GM19328 (cell line): Measurements from ENCODE around the gene GARIN5B.

Experiments used
- ATAC-seq: cut with Tn5 transposase; IDR thresholded peaks from one replicate; pipeline ENCODE4 v1.9.1; 2021; ENCODE audit warnings: mild to moderate bottlenecking, moderate library complexity; ENCODE audit not compliant: unreplicated experiment

The GARIN5B gene

GRCh38 chr19:55325172-55325571 is 37.9 kb downstream of the GARIN5B start, which contains the start of gene TMEM150B:
Gene TMEM150B (minus strand): TSS chr19:55325341. CDS start chr19:55321036, 4,305 bp downstream.
- no peak for ATAC-seq

GRCh38 chr19:55324662-55325061 is 38.4 kb downstream of the GARIN5B start:
- no peak for ATAC-seq

GRCh38 chr19:55322204-55322885 is 40.7 kb downstream of the GARIN5B start:
- ATAC-seq, result no peak

- no peak for ATAC-seq
Observed at GRCh38 chr19:55321466-55322137, 41.5 kb downstream of the GARIN5B start.

- ATAC-seq, result no peak
Observed at GRCh38 chr19:55320844-55321419, 42.1 kb downstream of the GARIN5B start.

- no peak for ATAC-seq
Observed at GRCh38 chr19:55319785-55320184, 43.3 kb downstream of the GARIN5B start.

- no peak for ATAC-seq
Observed at GRCh38 chr19:55316646-55317045, 46.4 kb downstream of the GARIN5B start.

GRCh38 chr19:55315956-55316525 is 47.0 kb downstream of the GARIN5B start:
- no peak for ATAC-seq

GRCh38 chr19:55314396-55314795 is 48.7 kb downstream of the GARIN5B start:
- ATAC-seq, result no peak

GRCh38 chr19:55312621-55313512 is 50.2 kb downstream of the GARIN5B start:
- ATAC-seq, result no peak

- ATAC-seq, result no peak
Observed at GRCh38 chr19:55311797-55312196, 51.3 kb downstream of the GARIN5B start.

GRCh38 chr19:55311397-55311796 is 51.7 kb downstream of the GARIN5B start:
- ATAC-seq, result no peak

GRCh38 chr19:55310498-55310897 is 52.6 kb downstream of the GARIN5B start:
- ATAC-seq, result no peak

GRCh38 chr19:55309448-55309847 is 53.6 kb downstream of the GARIN5B start:
- no peak for ATAC-seq

- no peak for ATAC-seq
Observed at GRCh38 chr19:55308281-55308680, 54.8 kb downstream of the GARIN5B start.

- ATAC-seq, result no peak
Observed at GRCh38 chr19:55306712-55307111, 56.3 kb downstream of the GARIN5B start.

- no peak for ATAC-seq
Observed at GRCh38 chr19:55305983-55306562, 57.0 kb downstream of the GARIN5B start.

- ATAC-seq, result no peak
Observed at GRCh38 chr19:55305491-55305890, 57.6 kb downstream of the GARIN5B start.

GRCh38 chr19:55304980-55305379 is 58.1 kb downstream of the GARIN5B start:
- no peak for ATAC-seq
